ENCODE data around the gene KNSTRN.
A peak's percentile ranks its signal among the peaks of the same experiment; 100 is the strongest.

The KNSTRN gene

GRCh38 chr15:40436116-40436891, 53.8 kb downstream of the KNSTRN start:
- no peak for TF ChIP-seq CTCF (IDR thresholded peaks at IDR 0.05; ENCODE audit: extremely low read depth, insufficient read depth, missing control alignments)
- in situ Hi-C loops (cut with MboI; ENCODE audit: low pct_unique_long_range_greater_than_20kb, low sequenced_read_pairs, unreplicated experiment): no loop called here
- peak; percentile 43 for DNase-seq (ENCODE audit: low spot score)

GRCh38 chr15:40436892-40437751, 54.6 kb downstream of the KNSTRN start:
- no peak for TF ChIP-seq CTCF (IDR thresholded peaks at IDR 0.05; ENCODE audit: extremely low read depth, insufficient read depth, missing control alignments)
- no peak for DNase-seq (ENCODE audit: low spot score)
- in situ Hi-C loops (cut with MboI; ENCODE audit: low pct_unique_long_range_greater_than_20kb, low sequenced_read_pairs, unreplicated experiment): no loop called here

GRCh38 chr15:40437752-40438687, 55.5 kb downstream of the KNSTRN start:
- TF ChIP-seq CTCF (IDR thresholded peaks at IDR 0.05; ENCODE audit: extremely low read depth, insufficient read depth, missing control alignments): no peak
- in situ Hi-C loops (cut with MboI; ENCODE audit: low pct_unique_long_range_greater_than_20kb, low sequenced_read_pairs, unreplicated experiment): no loop called here
- DNase-seq (ENCODE audit: low spot score): no peak

GRCh38 chr15:40438712-40439111, 56.2 kb downstream of the KNSTRN start:
- DNase-seq (ENCODE audit: low spot score): no peak
- no peak for TF ChIP-seq CTCF (IDR thresholded peaks at IDR 0.05; ENCODE audit: extremely low read depth, insufficient read depth, missing control alignments)
- in situ Hi-C loops (cut with MboI; ENCODE audit: low pct_unique_long_range_greater_than_20kb, low sequenced_read_pairs, unreplicated experiment): no loop called here

- TF ChIP-seq CTCF (IDR thresholded peaks at IDR 0.05; ENCODE audit: extremely low read depth, insufficient read depth, missing control alignments): no peak
- DNase-seq (ENCODE audit: low spot score): no peak
- in situ Hi-C loops (cut with MboI; ENCODE audit: low pct_unique_long_range_greater_than_20kb, low sequenced_read_pairs, unreplicated experiment): no loop called here
Measured at GRCh38 chr15:40439461-40439959, 57.0 kb downstream of the KNSTRN start.
